ENCODE data around the gene OR6B1. TPM values are rescaled to one million over a fixed set of nuclear protein-coding genes. Genes with fewer than 3 reads are reported as not detected.

The OR6B1 gene
- total RNA-seq, 2 donors from 2014 or later: not detected

- no peaks in the 10 kb centered on the region for H3K9me3 ChIP-seq
- no peak overlapping the region for H3K4me3 ChIP-seq
- no peaks in the 10 kb centered on the region for H3K36me3 ChIP-seq
- 92% methylated on average over 5 of the region's 5 CpGs for WGBS
- intact Hi-C loops (cut with DNase I): no loop called here
- no peak for DNase-seq (ENCODE audit: low spot score)
- H3K27me3 ChIP-seq (replicated peaks; ENCODE audit: insufficient read depth): no peaks in the 10 kb centered on the region
- TF ChIP-seq POLR2AphosphoS5 (IDR thresholded peaks at IDR 0.05): no peak
- no peak for TF ChIP-seq POLR2A (IDR thresholded peaks at IDR 0.05)
- TF ChIP-seq CTCF (IDR thresholded peaks at IDR 0.05): no peak
- H3K4me1 ChIP-seq (replicated peaks): no peaks in the 10 kb centered on the region
- no peak overlapping the region for H3K27ac ChIP-seq
Measured at GRCh38 chr7:143983960-143984359, 16.2 kb upstream of the OR6B1 start.

GRCh38 chr7:143987513-143987912, 12.6 kb upstream of the OR6B1 start:
- DNase-seq (ENCODE audit: low spot score): no peak
- no peak overlapping the region for H3K27ac ChIP-seq
- H3K4me3 ChIP-seq: no peak overlapping the region
- intact Hi-C loops (cut with DNase I): no loop called here
- H3K4me1 ChIP-seq (replicated peaks): no peaks in the 10 kb centered on the region
- H3K9me3 ChIP-seq: no peaks in the 10 kb centered on the region
- H3K27me3 ChIP-seq (replicated peaks; ENCODE audit: insufficient read depth): no peaks in the 10 kb centered on the region
- no peak for TF ChIP-seq POLR2A (IDR thresholded peaks at IDR 0.05)
- no peak for TF ChIP-seq POLR2AphosphoS5 (IDR thresholded peaks at IDR 0.05)
- TF ChIP-seq CTCF (IDR thresholded peaks at IDR 0.05): no peak
- H3K36me3 ChIP-seq: no peaks in the 10 kb centered on the region

- H3K9me3 ChIP-seq: no peaks in the 10 kb centered on the region
- no peaks in the 10 kb centered on the region for H3K4me1 ChIP-seq (replicated peaks)
- WGBS: 80% methylated on average over 5 of the region's 5 CpGs
- intact Hi-C loops (cut with DNase I): no loop called here
- H3K36me3 ChIP-seq: no peaks in the 10 kb centered on the region
- H3K27me3 ChIP-seq (replicated peaks; ENCODE audit: insufficient read depth): no peaks in the 10 kb centered on the region
- no peak overlapping the region for H3K27ac ChIP-seq
- no peak overlapping the region for H3K4me3 ChIP-seq
- no peak for TF ChIP-seq POLR2A (IDR thresholded peaks at IDR 0.05)
- TF ChIP-seq CTCF (IDR thresholded peaks at IDR 0.05): no peak
- no peak for TF ChIP-seq POLR2AphosphoS5 (IDR thresholded peaks at IDR 0.05)
- no peak for DNase-seq (ENCODE audit: low spot score)
Measured at GRCh38 chr7:143988976-143989745, 11.0 kb upstream of the OR6B1 start.

- H3K4me1 ChIP-seq (replicated peaks): no peaks in the 10 kb centered on the region
- no peak overlapping the region for H3K27ac ChIP-seq
- H3K4me3 ChIP-seq: no peak overlapping the region
- DNase-seq (ENCODE audit: low spot score): no peak
- no peaks in the 10 kb centered on the region for H3K27me3 ChIP-seq (replicated peaks; ENCODE audit: insufficient read depth)
- no peak for TF ChIP-seq POLR2AphosphoS5 (IDR thresholded peaks at IDR 0.05)
- no peak for TF ChIP-seq POLR2A (IDR thresholded peaks at IDR 0.05)
- TF ChIP-seq CTCF (IDR thresholded peaks at IDR 0.05): no peak
- H3K9me3 ChIP-seq: no peaks in the 10 kb centered on the region
- intact Hi-C loops (cut with DNase I): no loop called here
- H3K36me3 ChIP-seq: no peaks in the 10 kb centered on the region
Measured at GRCh38 chr7:143992670-143993069, 7.5 kb upstream of the OR6B1 start.

GRCh38 chr7:143993924-143994323, 6.2 kb upstream of the OR6B1 start:
- DNase-seq (ENCODE audit: low spot score): no peak
- Histone ChIP-seq H3K27me3 (replicated peaks; ENCODE audit: insufficient read depth) (no peaks in the 10 kb centered on the region), H3K4me1 (replicated peaks) (no peaks in the 10 kb centered on the region), H3K9me3 (no peaks in the 10 kb centered on the region), H3K27ac (no peak overlapping the region), H3K36me3 (no peaks in the 10 kb centered on the region), H3K4me3 (no peak overlapping the region)
- TF ChIP-seq CTCF (IDR thresholded peaks at IDR 0.05): no peak
- no peak for TF ChIP-seq POLR2AphosphoS5 (IDR thresholded peaks at IDR 0.05)
- no peak for TF ChIP-seq POLR2A (IDR thresholded peaks at IDR 0.05)
- WGBS: 95% methylated on average over 3 of the region's 3 CpGs
- intact Hi-C loops (cut with DNase I): no loop called here
